CD14-positive monocyte (primary cell): ENCODE measurements around the gene PHF23. TPM values are rescaled to one million over a fixed set of nuclear protein-coding genes. Genes with fewer than 3 reads are reported as not detected.

Experiments used
- DNase-seq, 3 donors: peaks; one replicate each; pipeline ENCODE4 v3.0.0-alpha.2; 2011 to 2022
- H2AFZ ChIP-seq: 2 replicates; pipeline ENCODE4 v1.6.0; 2012; ENCODE audit warnings: mild to moderate bottlenecking, low read depth, low read length, inconsistent platforms; ENCODE audit not compliant: insufficient read depth, poor library complexity, severe bottlenecking
- H3K27ac ChIP-seq, 2 donors: 1 replicate in 1 of 2; 2 replicates in 1 of 2; pipeline ENCODE4 v1.5.1; 2012 to 2013; ENCODE audit warnings: low read length in 2 of 2, control low read depth in 1 of 2, inconsistent platforms in 1 of 2, low read depth in 1 of 2, mild to moderate bottlenecking in 1 of 2
- H3K27me3 ChIP-seq, 2 donors: one replicate each; pipeline versions ENCODE4 v1.6.0 to v1.6.1; 2011 to 2013; ENCODE audit warnings: low read length in 2 of 2; ENCODE audit not compliant: control insufficient read depth in 2 of 2, insufficient read depth in 2 of 2
- H3K36me3 ChIP-seq, 2 donors: replicated peaks in 1 of 2; 1 replicate in 1 of 2; 2 replicates in 1 of 2; pipeline versions ENCODE4 v1.5.1 to v1.6.1; 2012 to 2013; ENCODE audit warnings: low read length in 2 of 2, control low read depth in 1 of 2, inconsistent platforms in 1 of 2, mild to moderate bottlenecking in 1 of 2; ENCODE audit not compliant: insufficient read depth in 2 of 2, control insufficient read depth in 1 of 2
- H3K4me1 ChIP-seq, 2 donors: 1 replicate in 1 of 2; 2 replicates in 1 of 2; pipeline versions ENCODE4 v1.5.1 to v1.6.1; 2012 to 2013; ENCODE audit warnings: low read length in 2 of 2, control low read depth in 1 of 2, inconsistent platforms in 1 of 2, mild to moderate bottlenecking in 1 of 2, moderate library complexity in 1 of 2; ENCODE audit not compliant: insufficient read depth in 2 of 2, control insufficient read depth in 1 of 2
- H3K4me2 ChIP-seq: replicated peaks from 2 replicates; pipeline ENCODE3; 2012; ENCODE audit warnings: low read length, moderate library complexity, mild to moderate bottlenecking; ENCODE audit not compliant: poor library complexity, severe bottlenecking; ENCODE audit errors: extremely low read depth
- H3K4me3 ChIP-seq, 3 experiments: fragments of 200-600 bp in 1 of 3; sonication (generic) in 1 of 3; replicated peaks in 1 of 3; 1 replicate in 2 of 3; 2 replicates in 1 of 3; pipeline ENCODE4 v1.5.1; 2011 to 2013; ENCODE audit warnings: low read length in 3 of 3, mild to moderate bottlenecking in 3 of 3, control low read depth in 2 of 3, low read depth in 2 of 3, inconsistent platforms in 1 of 3, moderate library complexity in 1 of 3
- H3K79me2 ChIP-seq: 2 replicates; pipeline ENCODE4 v1.6.0; 2012; ENCODE audit warnings: mild to moderate bottlenecking, control low read depth, inconsistent platforms, low read length, moderate library complexity; ENCODE audit not compliant: insufficient read depth
- H3K9ac ChIP-seq: 2 replicates; pipeline ENCODE4 v1.6.0; 2017; ENCODE audit warnings: low read length, mild to moderate bottlenecking; ENCODE audit not compliant: insufficient read depth, poor library complexity, severe bottlenecking
- H3K9me3 ChIP-seq, 2 donors: replicated peaks in 1 of 2; 1 replicate in 1 of 2; 2 replicates in 1 of 2; pipeline versions ENCODE4 v1.5.1 to v1.6.1; 2012 to 2013; ENCODE audit warnings: low read length in 2 of 2, control low read depth in 1 of 2; ENCODE audit not compliant: control insufficient read depth in 1 of 2, insufficient read depth in 1 of 2
- H4K20me1 ChIP-seq: 2 replicates; pipeline ENCODE4 v1.6.0; 2012; ENCODE audit warnings: mild to moderate bottlenecking, low read length, control low read depth, moderate library complexity; ENCODE audit not compliant: insufficient read depth
- H3K27ac Mint-ChIP-seq, 7 donors: one replicate each; pipeline ENCODE4 v1.8.0; 2020; ENCODE audit warnings: mild to moderate bottlenecking in 7 of 7, mixed read lengths in 7 of 7, moderate library complexity in 6 of 7, inconsistent platforms in 2 of 7
- H3K27me3 Mint-ChIP-seq, 3 donors: one replicate each; pipeline ENCODE4 v1.8.0; 2021 to 2022; ENCODE audit warnings: low read depth in 3 of 3, mild to moderate bottlenecking in 3 of 3, mixed read lengths in 3 of 3, moderate library complexity in 3 of 3, inconsistent platforms in 1 of 3
- H3K36me3 Mint-ChIP-seq, 2 donors: one replicate each; pipeline ENCODE4 v1.8.0; 2020; ENCODE audit warnings: mixed read lengths in 2 of 2, inconsistent platforms in 1 of 2, mild to moderate bottlenecking in 1 of 2
- H3K4me1 Mint-ChIP-seq: one replicate; pipeline ENCODE4 v1.8.0; 2020; ENCODE audit warnings: mild to moderate bottlenecking, mixed read lengths
- H3K4me3 Mint-ChIP-seq, 2 donors: one replicate each; pipeline ENCODE4 v1.8.0; 2020; ENCODE audit warnings: mild to moderate bottlenecking in 2 of 2, mixed read lengths in 2 of 2, moderate library complexity in 1 of 2
- H3K9me3 Mint-ChIP-seq, 7 donors: one replicate each; pipeline ENCODE4 v1.8.0; 2020 to 2022; ENCODE audit warnings: mixed read lengths in 7 of 7, mild to moderate bottlenecking in 6 of 7, moderate library complexity in 6 of 7, inconsistent platforms in 2 of 7
- CTCF ChIP-seq: fragments of 200-600 bp; IDR thresholded peaks from one replicate; pipeline ENCODE4 v1.8.0; 2022; ENCODE audit warnings: antibody characterized with exemption, mild to moderate bottlenecking
- WGBS: methylation state at CpG from one replicate; pipeline ENCODE4 v1.1.5; 2013; ENCODE audit warnings: missing lambda C conversion rate; ENCODE audit not compliant: insufficient coverage; 5-methylcytosine and 5-hydroxymethylcytosine counted together
- intact Hi-C, 2 donors: fragments of 100-400 bp; cut with micrococcal nuclease; formaldehyde crosslinking; loops; one replicate each; pipeline versions ENCODE4 v1.15.0 to v1.15.1; 2023
- polyA plus RNA-seq, 3 donors: library from polyadenylated mRNA; depleted of rRNA in 1 of 3; unstranded in 2 of 3; stranded (reverse) in 1 of 3; fragments of 300-500 nt in 2 of 3; fragments of >200 nt in 1 of 3; fragmentation: Illumina TruSeq in 2 of 3; gene quantifications; 1 replicate in 2 of 3; 2 replicates in 1 of 3; pipeline ENCODE4 v1.2.3, GENCODE V29; 2012 to 2021

Gene PHF23
- polyA plus RNA-seq, 3 donors = 12.0 to 18.0 (median 12.9) TPM

- H3K4me1 Mint-ChIP-seq = peaks cover 22% of the 10 kb centered on the region
Measured at GRCh38 chr17:7228920-7229319, 10.3 kb downstream of the PHF23 start.

More at GRCh38 chr17:7228920-7229319, 10.3 kb downstream of the PHF23 start:
- H3K27ac ChIP-seq = no peak overlapping the region
- 95% methylated on average over 13 of the region's 14 CpGs for WGBS
- Mint-ChIP-seq H3K4me3 (no peak overlapping the region), H3K36me3 (peaks cover 56 to 67% of the 10 kb centered on the region in 2 donors), H3K27ac (peak overlapping the region in 1 of 7 donors; percentile 53), H3K9me3 (no peaks in the 10 kb centered on the region), H3K27me3 (no peaks in the 10 kb centered on the region)
- H3K79me2 ChIP-seq = peaks cover 38% of the 10 kb centered on the region
- H3K4me2 ChIP-seq = no peak overlapping the region
- peaks cover 43 to 69% of the 10 kb centered on the region in 2 donors for H3K36me3 ChIP-seq
- no peak overlapping the region for H3K9ac ChIP-seq
- H3K27me3 ChIP-seq = no peaks in the 10 kb centered on the region
- DNase-seq = no peak
- H4K20me1 ChIP-seq = peaks cover 8% of the 10 kb centered on the region
- H2AFZ ChIP-seq = no peak overlapping the region
- no peaks in the 10 kb centered on the region for H3K9me3 ChIP-seq
- H3K4me1 ChIP-seq = peaks cover 20 to 25% of the 10 kb centered on the region in 2 donors
- no peak for TF ChIP-seq CTCF
- H3K4me3 ChIP-seq = no peak overlapping the region
- intact Hi-C loops = no loop called here
